Activated CD8-positive, alpha-beta memory T cell treated with anti-CD3 and anti-CD28 coated beads for 36 hours (primary cell): ENCODE data around the gene CNTRL. TPM values are rescaled to one million over a fixed set of nuclear protein-coding genes. Genes with fewer than 3 reads are reported as not detected.

Experiments
- CTCF ChIA-PET: fragments of 350-600 bp; sonication (Branson Sonifier 250); formaldehyde crosslinking; loops from one replicate; lab custom pipeline; 2021; ENCODE audit warnings: antibody characterized with exemption; lab: Charles Lee
- POLR2A ChIA-PET: fragments of 350-600 bp; sonication (Branson Sonifier 250); formaldehyde crosslinking; loops from one replicate; lab custom pipeline; 2021; ENCODE audit warnings: antibody characterized with exemption; lab: Charles Lee
- total RNA-seq, 2 experiments: library from RNA; stranded (reverse); gene quantifications; one replicate each; pipeline ENCODE4 v1.2.3, GENCODE V29; 2021

CNTRL gene
- total RNA-seq, 2 experiments from 2014 or later: 57.0 to 59.0 TPM

DNA sequence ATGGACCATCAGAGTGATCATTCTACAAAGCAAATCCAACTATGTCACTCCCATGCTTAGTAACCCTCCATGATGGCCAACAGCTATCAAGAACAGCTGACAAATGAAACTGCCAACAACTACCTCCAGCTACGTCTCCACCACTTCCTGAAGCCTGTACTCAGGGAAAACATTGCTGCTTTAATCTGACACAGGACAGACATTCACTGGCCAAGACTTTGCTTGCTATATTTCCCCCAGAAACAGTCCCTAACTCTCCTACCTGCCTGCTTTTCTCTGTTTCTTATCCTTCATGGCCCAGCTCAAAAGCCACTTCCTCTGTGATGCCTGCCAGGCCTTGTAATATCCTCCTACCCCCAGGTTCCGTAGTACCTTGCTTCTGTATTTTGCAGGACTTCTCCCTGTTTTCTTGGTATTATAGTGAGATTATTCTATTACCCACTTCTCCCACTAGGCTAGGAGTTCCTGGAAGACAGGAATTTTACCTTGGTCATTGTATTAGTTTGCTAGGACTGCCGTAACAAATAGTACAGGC, 141.6 kb downstream of the CNTRL start:
- CTCF ChIA-PET: interaction anchor here (0.8 kb wide), 2 partner anchors 62 to 1588 kb away, joined by 3 to 5 read pairs; no protein-coding TSS in a partner anchor
- POLR2A ChIA-PET: no interaction called here

DNA sequence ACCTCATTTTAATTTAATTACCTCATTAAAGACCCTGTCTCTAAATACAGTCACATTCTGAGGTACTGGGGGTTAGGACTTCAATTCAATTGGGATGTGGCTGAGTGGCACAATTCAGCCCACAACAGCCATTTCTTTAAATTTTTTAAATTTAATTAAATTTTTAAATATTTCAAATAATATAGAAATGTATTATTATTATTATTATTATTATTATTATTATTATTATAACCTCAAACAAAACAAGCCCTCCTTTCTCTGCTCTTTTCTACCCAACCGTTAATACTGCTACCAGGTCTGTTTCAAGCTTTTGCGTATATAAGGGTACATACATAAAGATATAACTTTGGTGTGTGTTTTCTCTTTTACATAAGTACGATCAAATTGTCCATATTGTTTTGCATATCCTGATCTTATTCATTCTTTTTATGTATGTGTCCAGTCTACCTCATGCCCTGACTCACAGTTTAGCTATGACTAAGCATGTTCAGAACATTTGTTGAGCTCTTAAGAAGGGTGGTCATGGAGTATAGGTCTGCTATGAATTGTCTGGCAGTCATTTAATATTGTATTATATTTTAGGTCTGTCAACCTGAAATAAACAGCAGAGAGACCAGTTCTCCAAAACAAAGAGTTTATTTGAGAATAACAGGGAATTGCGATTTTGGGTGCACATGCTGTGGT, 143.0 kb downstream of the CNTRL start:
- CTCF ChIA-PET: interaction anchor here (1.3 kb wide), 1 partner anchor 102 kb away, joined by 5 read pairs; no protein-coding TSS in a partner anchor
- POLR2A ChIA-PET: no interaction called here

DNA sequence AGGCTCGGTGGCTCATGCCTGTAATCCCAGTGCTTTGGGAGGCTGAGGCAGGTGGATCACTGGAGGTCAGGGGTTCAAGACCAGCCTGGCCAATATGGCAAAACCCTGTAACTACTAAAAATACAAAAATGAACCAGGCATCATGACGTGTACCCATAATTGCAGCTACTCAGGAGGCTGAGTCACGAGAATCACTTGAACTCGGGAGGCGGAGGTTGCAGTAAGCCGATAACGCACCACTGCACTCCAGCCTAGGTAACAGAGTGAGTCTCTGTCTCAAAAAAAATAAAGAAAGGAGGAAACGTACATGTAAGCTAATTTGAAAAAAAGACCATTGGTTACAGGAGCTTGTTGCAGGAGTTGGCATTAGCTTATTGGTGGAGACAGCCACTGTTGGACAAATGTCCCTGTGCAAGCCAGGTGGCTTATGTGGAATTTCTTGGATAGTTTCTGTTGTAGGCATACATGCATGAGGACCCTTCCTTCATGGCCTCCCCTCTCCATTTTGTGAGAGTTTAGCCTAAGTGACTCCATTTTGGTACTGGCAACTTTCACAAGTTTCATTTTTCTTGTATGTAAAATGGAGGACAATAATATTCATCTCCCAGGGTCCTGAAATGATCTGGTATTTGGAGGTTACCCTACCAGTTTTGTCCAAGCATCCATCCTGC, 143.7 kb downstream of the CNTRL start:
- POLR2A ChIA-PET: no interaction called here
- CTCF ChIA-PET: interaction anchor here (1.3 kb wide), 1 partner anchor 101 kb away, joined by 5 read pairs; no protein-coding TSS in a partner anchor

DNA sequence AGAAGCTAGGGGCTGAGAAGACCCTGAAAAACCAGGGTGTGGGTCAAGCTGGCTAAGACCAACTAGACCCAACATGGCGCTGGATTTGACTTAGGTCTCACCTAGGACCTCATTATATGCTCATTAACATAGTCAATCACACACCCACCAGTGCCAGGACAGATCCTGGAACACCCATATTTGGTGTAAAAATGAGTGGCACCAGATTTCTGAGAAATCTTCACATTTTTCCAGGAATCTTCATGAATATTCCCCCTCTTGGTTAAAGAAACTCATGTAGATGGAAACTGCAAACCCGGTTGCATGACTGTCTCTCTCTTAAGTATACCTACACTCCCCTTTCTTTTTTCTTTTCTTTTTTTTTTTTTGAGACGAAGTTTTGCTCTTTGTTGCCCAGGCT, 144.8 kb downstream of the CNTRL start:
- ChIA-PET CTCF (no interaction called here), POLR2A (no interaction called here)

DNA sequence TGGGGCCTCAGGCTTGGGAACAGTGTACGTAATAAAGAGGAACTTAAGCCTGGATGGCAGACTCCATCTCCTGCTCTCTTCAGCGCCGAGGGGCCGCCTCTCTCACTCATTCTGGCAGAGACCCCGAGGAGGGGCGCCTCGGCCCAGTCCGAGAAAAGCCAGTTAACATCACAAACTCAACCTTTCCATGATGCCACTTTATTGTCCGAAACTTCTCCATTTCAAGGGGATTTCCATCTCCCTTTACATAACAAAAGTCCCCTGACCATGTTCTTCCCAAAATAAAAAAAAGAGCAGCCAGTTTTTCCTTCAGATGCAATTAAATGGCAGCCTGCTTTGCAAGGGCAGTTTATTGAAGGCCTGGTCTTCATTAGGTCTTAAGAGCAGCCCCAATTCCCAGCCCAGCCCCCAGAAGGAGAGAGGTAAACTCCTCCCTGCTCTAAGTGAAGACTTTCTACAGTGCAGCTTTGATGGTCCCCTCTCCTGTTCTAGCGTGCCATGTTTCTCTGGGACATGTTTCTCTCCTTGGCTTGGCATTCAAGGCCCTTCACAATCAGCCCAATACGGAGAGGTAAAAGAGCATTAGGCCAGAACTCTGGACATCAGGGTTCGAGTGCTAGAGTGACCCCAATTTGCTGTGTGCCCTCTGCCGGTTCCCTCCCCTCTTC, 146.4 kb downstream of the CNTRL start:
- POLR2A ChIA-PET: no interaction called here
- CTCF ChIA-PET: no interaction called here

DNA sequence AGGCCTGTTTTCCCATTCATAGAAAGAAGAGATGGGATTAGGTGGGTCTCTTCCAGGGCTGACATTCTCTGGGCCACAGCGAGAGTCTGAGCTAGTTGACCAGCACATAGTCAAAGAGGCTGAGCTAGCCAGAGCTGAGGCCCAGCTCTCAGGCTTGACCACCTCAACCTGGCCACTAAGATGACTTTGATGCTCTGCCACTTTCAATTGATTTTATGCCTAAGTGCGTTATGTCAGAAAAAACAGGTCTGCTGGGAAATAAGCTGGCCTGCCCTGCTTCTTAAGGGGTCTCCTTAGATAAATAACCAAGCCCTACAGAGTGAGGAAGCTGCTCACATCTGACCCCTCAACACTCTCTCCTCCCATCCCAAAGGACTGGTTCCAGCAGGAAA, 146.9 kb downstream of the CNTRL start:
- POLR2A ChIA-PET: no interaction called here
- CTCF ChIA-PET: no interaction called here

DNA sequence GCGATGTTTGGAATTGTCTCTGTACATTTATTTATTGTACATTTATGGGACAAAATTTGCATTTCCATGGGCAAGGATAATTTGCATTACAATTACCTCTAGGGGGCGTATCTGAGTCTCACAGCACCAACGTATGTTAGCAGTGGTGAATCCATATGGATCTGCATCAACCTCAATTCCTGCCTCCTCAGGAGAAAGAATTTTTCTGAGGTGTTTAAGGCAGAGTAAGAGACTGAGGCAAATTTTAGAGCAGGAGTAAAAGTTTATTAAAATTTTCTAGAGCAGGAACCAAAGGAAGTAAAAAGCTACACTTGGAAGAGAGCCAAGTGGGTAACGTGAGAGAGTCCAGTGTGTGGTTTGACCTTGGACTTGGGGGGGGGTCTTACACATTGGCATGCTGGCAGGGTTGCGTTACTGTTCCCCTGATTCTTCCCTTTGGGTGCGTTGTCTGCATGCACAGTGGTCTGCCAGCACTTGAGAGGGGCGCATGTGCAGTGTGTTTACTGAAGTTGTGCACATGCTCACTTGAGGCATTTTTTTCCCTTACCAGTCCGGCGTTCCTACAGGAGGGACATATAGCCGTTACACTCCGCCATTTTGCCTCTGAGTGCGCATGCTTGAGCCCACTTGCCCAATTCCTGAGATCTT, 147.9 kb downstream of the CNTRL start:
- POLR2A ChIA-PET: no interaction called here
- CTCF ChIA-PET: interaction anchor here (0.9 kb wide), 1 partner anchor 9 kb away, joined by 5 read pairs; no protein-coding TSS in a partner anchor

DNA sequence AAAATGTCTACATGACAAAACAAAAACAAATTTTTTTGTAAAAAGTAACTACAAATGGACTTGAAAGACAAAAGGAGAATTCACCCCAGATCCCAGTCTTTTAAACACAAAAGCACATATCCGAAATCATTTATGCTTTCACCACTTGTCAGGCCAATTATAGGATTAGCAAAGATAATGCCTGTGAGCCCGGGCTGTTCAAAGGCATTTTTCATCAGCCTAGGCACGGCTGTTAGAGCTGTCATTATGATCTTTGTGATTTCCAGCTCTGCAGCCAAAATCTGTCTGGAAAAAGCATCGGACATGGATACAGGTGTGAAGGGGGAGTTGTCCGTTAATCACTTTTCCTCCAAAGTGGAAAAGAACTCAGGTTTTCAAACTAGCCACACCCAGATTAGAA, 150.5 kb downstream of the CNTRL start:
- CTCF ChIA-PET: interaction anchor here (0.6 to 1.0 kb wide), 2 partner anchors 94 to 132 kb away, joined by 3 to 4 read pairs; no protein-coding TSS in a partner anchor
- POLR2A ChIA-PET: no interaction called here

DNA sequence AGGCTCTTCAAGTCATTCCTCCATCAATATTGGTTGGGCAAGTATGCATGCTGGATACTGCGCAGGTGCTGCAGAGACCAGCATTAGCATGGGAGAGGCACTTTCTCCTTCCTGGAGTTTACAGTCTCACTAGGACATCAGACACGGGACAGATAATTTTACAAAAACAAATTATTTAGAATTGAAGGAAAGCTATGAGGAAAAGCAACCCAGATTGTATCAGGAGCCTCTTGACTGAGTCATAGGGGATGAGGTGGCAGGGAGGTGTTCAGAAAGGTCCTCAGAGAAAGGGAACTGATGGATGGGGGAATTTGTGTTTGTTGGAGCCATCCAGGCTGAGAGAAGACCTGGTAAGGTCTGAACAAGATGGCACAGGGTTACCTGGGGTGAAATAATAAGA, 151.4 kb downstream of the CNTRL start:
- CTCF ChIA-PET: no interaction called here
- POLR2A ChIA-PET: no interaction called here

Other genes starting within 250 kb of the CNTRL start
- gene PSMD5, start 232.0 kb upstream of the CNTRL start, total RNA-seq: 10 to 100 TPM; 63.0 to 68.1 TPM
- gene PHF19, start 197.8 kb upstream of the CNTRL start, total RNA-seq: 100 to 1,000 TPM; 174 TPM
- gene TRAF1, start 148.2 kb upstream of the CNTRL start, total RNA-seq: 100 to 1,000 TPM; 260 to 261 TPM
- 1 to 10 TPM; 1.2 to 1.3 TPM for gene C5, start 24.7 kb upstream of the CNTRL start, total RNA-seq
- 10 to 100 TPM; 66.5 to 68.9 TPM for gene RAB14, start 126.9 kb downstream of the CNTRL start, total RNA-seq
- gene GSN, start 193.2 kb downstream of the CNTRL start, total RNA-seq: 1 to 10 TPM; 1.6 to 1.8 TPM